ENCODE measurements around the gene RASD1.

Gene RASD1

GRCh38 chr17:17476865-17477467, 19.2 kb downstream of the RASD1 start, which contains the start of gene MED9:
MED9 (plus strand) TSS chr17:17477000; CDS start chr17:17477042, 42 bp downstream.
- no peak for TF ChIP-seq CTCF (IDR thresholded peaks at IDR 0.05)

- no peak for TF ChIP-seq CTCF (IDR thresholded peaks at IDR 0.05)
Measured at GRCh38 chr17:17474341-17474740, 21.9 kb downstream of the RASD1 start.

GRCh38 chr17:17472333-17472920, 23.8 kb downstream of the RASD1 start:
- no peak for TF ChIP-seq CTCF (IDR thresholded peaks at IDR 0.05)

GRCh38 chr17:17469996-17470395, 26.2 kb downstream of the RASD1 start:
- no peak for TF ChIP-seq CTCF (IDR thresholded peaks at IDR 0.05)

GRCh38 chr17:17469358-17469757, 26.8 kb downstream of the RASD1 start:
- TF ChIP-seq CTCF (IDR thresholded peaks at IDR 0.05): no peak

- no peak for TF ChIP-seq CTCF (IDR thresholded peaks at IDR 0.05)
Measured at GRCh38 chr17:17468217-17469010, 27.8 kb downstream of the RASD1 start.

- no peak for TF ChIP-seq CTCF (IDR thresholded peaks at IDR 0.05)
Measured at GRCh38 chr17:17467720-17468119, 28.5 kb downstream of the RASD1 start.

Data from LNCAP (cell line).